SK-N-DZ (cell line): Measurements from ENCODE around the gene GLP2R.
A peak's percentile ranks its signal among the peaks of the same experiment; 100 is the strongest.
"Not testable (repeated sequence)": the region's sequence is repeated elsewhere in the genome, so short reads cannot be mapped to it uniquely, and the experiment has no call there.

Experiments
- DNase-seq: peaks from one replicate; pipeline ENCODE4 v3.0.0-alpha.2; 2015; ENCODE audit warnings: low spot score

Gene GLP2R

GRCh38 chr17:9918804-9919352, 93.2 kb downstream of the GLP2R start:
- DNase-seq, result no peak

GRCh38 chr17:9921216-9921615, 95.5 kb downstream of the GLP2R start:
- not testable (repeated sequence) for DNase-seq

- no peak for DNase-seq
These were observed 96.5 kb downstream of the GLP2R start for GRCh38 chr17:9922012-9922848.

- peak; percentile 70 for DNase-seq
These were observed 99.0 kb downstream of the GLP2R start for GRCh38 chr17:9924735-9925191.

- no peak for DNase-seq
These were observed 99.7 kb downstream of the GLP2R start for GRCh38 chr17:9925457-9925856.

GRCh38 chr17:9926150-9926804, 100.6 kb downstream of the GLP2R start:
- no peak for DNase-seq

- DNase-seq, result peak; percentile 32
These were observed 103.0 kb downstream of the GLP2R start for GRCh38 chr17:9928601-9929333.

GRCh38 chr17:9929871-9930270, 104.1 kb downstream of the GLP2R start:
- DNase-seq, result no peak

- DNase-seq, result no peak
These were observed 105.5 kb downstream of the GLP2R start for GRCh38 chr17:9931144-9931741.

- DNase-seq, result no peak
These were observed 106.8 kb downstream of the GLP2R start for GRCh38 chr17:9932491-9932890.

GRCh38 chr17:9934331-9934730, 108.6 kb downstream of the GLP2R start:
- DNase-seq, result no peak

GRCh38 chr17:9935408-9935807, 109.7 kb downstream of the GLP2R start:
- DNase-seq, result no peak

GRCh38 chr17:9936095-9936494, 110.4 kb downstream of the GLP2R start:
- no peak for DNase-seq

- no peak for DNase-seq
These were observed 111.6 kb downstream of the GLP2R start for GRCh38 chr17:9937241-9937761.

- no peak for DNase-seq
These were observed 112.2 kb downstream of the GLP2R start for GRCh38 chr17:9937901-9938300.

- DNase-seq, result no peak
These were observed 113.0 kb downstream of the GLP2R start for GRCh38 chr17:9938764-9939163.

- no peak for DNase-seq
These were observed 115.1 kb downstream of the GLP2R start for GRCh38 chr17:9940841-9941240.

GRCh38 chr17:9941305-9941704, 115.6 kb downstream of the GLP2R start:
- DNase-seq, result no peak
